GM13977 (cell line): ENCODE measurements around the gene PLEKHM3.
"Not testable (repeated sequence)": the region's sequence is repeated elsewhere in the genome, so short reads cannot be mapped to it uniquely, and the experiment has no call there.

Experiments used
- DNase-seq: peaks from one replicate; pipeline ENCODE4 v3.0.0; 2012; ENCODE audit warnings: low spot score
- CTCF ChIP-seq: IDR thresholded peaks from 2 replicates; pipeline ENCODE4 v1.5.1; 2012; ENCODE audit warnings: mild to moderate bottlenecking, control low read depth; ENCODE audit not compliant: insufficient read depth; ENCODE audit errors: extremely low read depth, missing control alignments
- in situ Hi-C: fragments of 300-500 bp; cut with MboI; formaldehyde crosslinking; loops from one replicate; pipeline ENCODE4 v1.12.0; 2022; ENCODE audit warnings: low sequenced_read_pairs, low pct_unique_long_range_greater_than_20kb, mixed read lengths, inconsistent platforms; ENCODE audit not compliant: unreplicated experiment

PLEKHM3 gene

GRCh38 chr2:207914716-207915115 lies 110.6 kb downstream of the PLEKHM3 start:
- DNase-seq = no peak
- in situ Hi-C loops = no loop called here
- no peak for TF ChIP-seq CTCF

- TF ChIP-seq CTCF = no peak
- no peak for DNase-seq
- in situ Hi-C loops = no loop called here
These were observed 111.5 kb downstream of the PLEKHM3 start for GRCh38 chr2:207913772-207914358.

DNA sequence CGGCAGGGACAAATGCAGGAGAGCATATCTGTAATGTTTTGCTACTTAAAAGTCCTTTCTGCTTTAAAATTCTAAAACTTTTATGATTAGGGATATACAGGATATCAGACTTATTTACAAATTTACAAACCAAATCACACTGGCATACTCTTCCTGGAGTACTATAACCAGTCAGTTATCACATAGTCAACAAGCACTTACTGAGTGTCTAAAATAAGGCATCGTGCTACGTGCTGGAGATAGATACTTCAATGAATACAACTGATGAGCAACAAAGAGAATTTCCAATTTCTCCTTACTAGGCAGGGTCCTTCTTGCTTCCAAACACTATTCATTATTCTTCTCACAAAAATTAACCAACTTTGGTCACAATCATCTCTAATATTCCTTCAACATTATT lies 113.5 kb downstream of the PLEKHM3 start:
- in situ Hi-C loops = no loop called here
- DNase-seq = no peak
- TF ChIP-seq CTCF = no peak

DNA sequence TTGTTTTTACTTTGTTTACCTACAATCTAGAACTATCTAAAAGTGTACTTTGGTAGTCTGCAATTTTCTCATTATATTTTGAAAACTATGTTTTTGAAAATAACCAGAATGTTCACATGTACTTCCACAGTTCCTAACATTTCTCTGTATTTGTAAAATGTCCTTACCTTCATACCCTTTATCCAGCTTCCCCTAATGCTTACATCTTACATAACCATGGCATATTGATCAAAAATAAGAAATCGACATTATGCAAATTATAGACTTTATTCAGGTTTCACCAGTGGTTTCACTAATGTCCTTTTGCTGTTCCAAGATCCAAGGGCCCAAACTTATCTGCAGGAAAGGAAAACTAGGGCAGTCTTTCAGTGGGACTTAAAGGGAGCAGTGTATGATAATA lies 114.1 kb downstream of the PLEKHM3 start:
- DNase-seq = no peak
- no peak for TF ChIP-seq CTCF
- in situ Hi-C loops = no loop called here

GRCh38 chr2:207906495-207906894 lies 118.8 kb downstream of the PLEKHM3 start:
- in situ Hi-C loops, DNase-seq: not testable (repeated sequence)

DNA sequence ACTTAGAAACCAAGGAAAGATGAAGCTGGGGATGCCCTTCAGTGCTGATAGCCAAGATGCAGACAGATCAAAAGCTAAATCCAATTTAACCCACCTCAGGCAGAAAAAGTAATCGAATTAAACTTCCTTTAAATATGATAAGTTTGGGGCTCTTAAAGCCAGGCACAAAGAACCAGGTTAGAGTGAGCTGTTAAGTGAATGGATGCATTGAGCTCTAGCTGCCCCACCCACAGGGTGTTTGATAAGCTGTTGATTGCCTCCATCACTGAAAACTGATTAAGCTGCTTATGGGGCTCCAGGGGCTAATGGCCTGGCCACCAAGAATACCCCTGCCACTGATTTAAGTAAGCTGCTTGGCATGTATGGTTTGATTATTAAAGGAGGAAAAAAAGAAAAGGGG lies 119.8 kb downstream of the PLEKHM3 start:
- no peak for TF ChIP-seq CTCF
- no peak for DNase-seq
- in situ Hi-C loops = no loop called here

DNA sequence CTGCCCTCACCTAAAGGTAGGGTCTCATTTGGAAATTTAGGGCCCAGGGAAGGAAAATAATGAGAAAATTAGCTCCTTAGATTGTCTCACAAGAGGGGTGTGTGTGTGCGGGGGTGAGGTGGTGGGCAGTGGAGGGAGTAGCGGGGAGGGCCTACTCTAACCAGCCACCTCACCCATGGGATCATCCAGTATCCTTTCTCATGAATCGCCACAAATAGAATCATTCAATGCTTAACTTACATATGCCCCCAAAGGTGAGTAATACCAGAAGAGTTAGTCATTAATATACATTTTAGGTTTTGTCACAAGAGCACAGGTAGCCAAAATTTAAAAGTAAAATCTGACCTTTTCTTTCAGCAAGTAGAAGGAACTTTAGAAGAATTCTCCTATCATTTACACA lies 122.1 kb downstream of the PLEKHM3 start:
- no peak for TF ChIP-seq CTCF
- in situ Hi-C loops = no loop called here
- DNase-seq = no peak
